ENCODE data around the gene USF1.
A peak's percentile ranks its signal among the peaks of the same experiment; 100 is the strongest.

Gene USF1

GRCh38 chr1:161048949-161049722, 3.4 kb upstream of the USF1 start:
- TF ChIP-seq EGR1 (IDR thresholded peaks at IDR 0.05), result no peak

- TF ChIP-seq TCF12 (IDR thresholded peaks at IDR 0.05; ENCODE audit: low read depth) (no peak), MAX (IDR thresholded peaks at IDR 0.05) (no peak), TEAD4 (IDR thresholded peaks at IDR 0.05) (no peak), NFIC (IDR thresholded peaks at IDR 0.05) (no peak), USF1 (IDR thresholded peaks at IDR 0.05) (no peak), TAF1 (IDR thresholded peaks at IDR 0.05; ENCODE audit: low read depth) (no peak), REST (IDR thresholded peaks at IDR 0.05; ENCODE audit: low read depth) (no peak), ZBTB7A (IDR thresholded peaks at IDR 0.05; ENCODE audit: low read depth) (no peak), EGR1 (IDR thresholded peaks at IDR 0.05) (no peak), EP300 (IDR thresholded peaks at IDR 0.05; ENCODE audit: borderline replicate concordance) (no peak), CREB1 (IDR thresholded peaks at IDR 0.05; ENCODE audit: low read depth) (no peak)
These were observed 2.0 kb upstream of the USF1 start for GRCh38 chr1:161047436-161048420.

- no peak for TF ChIP-seq REST (IDR thresholded peaks at IDR 0.05; ENCODE audit: low read depth)
These were observed 940 bp upstream of the USF1 start for GRCh38 chr1:161046605-161047228.

- no peak for TF ChIP-seq TCF12 (IDR thresholded peaks at IDR 0.05; ENCODE audit: low read depth)
- TF ChIP-seq MAX (IDR thresholded peaks at IDR 0.05), result no peak; the same call in 1 of the 2 replicates
- TF ChIP-seq ZBTB7A (IDR thresholded peaks at IDR 0.05; ENCODE audit: low read depth), result no peak
- TF ChIP-seq FOXM1 (IDR thresholded peaks at IDR 0.05; ENCODE audit: borderline replicate concordance, low read depth), result no peak
- TF ChIP-seq USF1 (IDR thresholded peaks at IDR 0.05), result no peak
- no peak for TF ChIP-seq EGR1 (IDR thresholded peaks at IDR 0.05)
- TF ChIP-seq YY1 (IDR thresholded peaks at IDR 0.05; ENCODE audit: low read depth), result no peak
- 0 out of 2 replicates have a peak, but pooled peaks have one; percentile 29 for TF ChIP-seq REST (IDR thresholded peaks at IDR 0.05; ENCODE audit: low read depth)
- no peak for TF ChIP-seq RAD21 (IDR thresholded peaks at IDR 0.05; ENCODE audit: low read depth)
- no peak for TF ChIP-seq EP300 (IDR thresholded peaks at IDR 0.05; ENCODE audit: borderline replicate concordance)
- TF ChIP-seq TEAD4 (IDR thresholded peaks at IDR 0.05), result 0 out of 2 replicates have a peak, but pooled peaks have one; percentile 9
- TF ChIP-seq TAF1 (IDR thresholded peaks at IDR 0.05; ENCODE audit: low read depth), result no peak
- TF ChIP-seq CEBPB (IDR thresholded peaks at IDR 0.05), result no peak
- peak; percentile 9; the same call in 1 of the 2 replicates for TF ChIP-seq NFIC (IDR thresholded peaks at IDR 0.05)
- no peak for TF ChIP-seq CREB1 (IDR thresholded peaks at IDR 0.05; ENCODE audit: low read depth)
These were observed 655 bp downstream of the USF1 start for GRCh38 chr1:161044908-161045735.
